Stimulated activated effector memory CD8-positive, alpha-beta T cell treated with anti-CD3 and anti-CD28 coated beads, Interleukin-12 subunit alpha, Interleukin-12 subunit beta, amount 100 ng/mL, for 72 hours (primary cell): ENCODE measurements around the gene ARRDC3.
"Not testable (repeated sequence)": the region's sequence is repeated elsewhere in the genome, so short reads cannot be mapped to it uniquely, and the experiment has no call there.

Experiments used
- ATAC-seq: fragments of 150-1000 bp; cut with Tn5 transposase; 2 replicates; pipeline ENCODE4 v1.10.0; 2021
- DNase-seq, 2 donors: peaks; one replicate each; pipeline ENCODE4 v3.0.0; 2021 to 2022; ENCODE audit warnings: low spot score in 2 of 2
- H3K27ac Mint-ChIP-seq: one replicate; pipeline ENCODE4 v1.8.0; 2022; ENCODE audit warnings: mild to moderate bottlenecking, mixed read lengths
- H3K36me3 Mint-ChIP-seq: one replicate; pipeline ENCODE4 v1.8.0; 2022; ENCODE audit warnings: mild to moderate bottlenecking, mixed read lengths
- H3K4me1 Mint-ChIP-seq: one replicate; pipeline ENCODE4 v1.8.0; 2022; ENCODE audit warnings: mixed read lengths
- H3K4me3 Mint-ChIP-seq: one replicate; pipeline ENCODE4 v1.8.0; 2022; ENCODE audit warnings: mild to moderate bottlenecking, mixed read lengths
- H3K9me3 Mint-ChIP-seq: one replicate; pipeline ENCODE4 v1.8.0; 2022; ENCODE audit warnings: mixed read lengths

ARRDC3 gene

GRCh38 chr5:91357012-91357634, 26.0 kb downstream of the ARRDC3 start:
- ATAC-seq = no peak
- DNase-seq = peak in 1 of 2 donors; percentile 26

GRCh38 chr5:91354867-91355266, 28.2 kb downstream of the ARRDC3 start:
- H3K27ac Mint-ChIP-seq, ATAC-seq, H3K4me1 Mint-ChIP-seq, H3K4me3 Mint-ChIP-seq, DNase-seq, H3K36me3 Mint-ChIP-seq, H3K9me3 Mint-ChIP-seq: not testable (repeated sequence)

More at GRCh38 chr5:91357012-91357634, 26.0 kb downstream of the ARRDC3 start:
- peaks cover 10% of the 10 kb centered on the region for H3K36me3 Mint-ChIP-seq
- no peak overlapping the region for H3K4me3 Mint-ChIP-seq
- peaks cover 12% of the 10 kb centered on the region for H3K4me1 Mint-ChIP-seq
- H3K9me3 Mint-ChIP-seq = peaks cover 10% of the 10 kb centered on the region
- no peak overlapping the region for H3K27ac Mint-ChIP-seq

DNA sequence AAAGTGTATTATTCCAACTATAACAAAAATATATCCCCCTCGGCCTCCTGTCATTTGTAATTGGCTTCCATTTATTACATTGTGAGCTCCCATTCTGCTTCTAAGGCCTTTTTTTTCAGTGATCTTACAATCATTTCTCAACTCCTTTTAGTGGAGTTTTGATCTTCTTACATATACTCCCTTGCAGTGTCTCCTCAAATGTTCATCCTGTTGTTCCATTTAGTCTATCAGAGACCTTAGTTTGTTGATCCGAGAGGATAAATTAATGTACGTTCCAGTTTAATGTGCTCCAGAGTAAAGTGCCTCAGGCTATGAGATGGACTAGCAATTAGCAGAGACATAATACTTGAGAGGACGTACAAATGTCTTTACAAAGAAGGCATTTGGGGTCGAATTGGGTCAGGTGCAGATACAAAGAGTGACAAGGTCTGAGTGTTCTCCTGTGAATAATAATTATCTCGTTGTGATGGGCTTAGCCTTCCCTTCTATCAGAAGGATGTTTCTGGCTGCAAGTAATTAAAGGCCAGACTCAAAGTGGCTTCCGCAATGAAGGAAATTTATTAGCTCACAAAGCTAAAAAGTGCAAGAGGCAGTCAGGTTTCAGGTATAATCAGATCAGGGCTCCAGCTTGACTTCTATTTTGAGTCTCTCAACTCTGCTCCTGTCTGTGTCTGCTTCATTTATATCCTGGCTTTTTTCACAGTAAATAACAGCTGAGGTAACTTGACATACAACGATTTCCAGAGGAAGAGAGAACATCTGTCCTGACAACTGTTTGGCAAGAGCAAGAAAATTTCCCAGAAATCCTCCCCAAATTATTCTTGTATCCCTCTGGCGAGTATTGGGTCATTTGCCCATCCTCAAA, 30.1 kb downstream of the ARRDC3 start:
- Mint-ChIP-seq H3K27ac (no peak overlapping the region), H3K4me1 (no peaks in the 10 kb centered on the region), H3K4me3 (no peak overlapping the region), H3K36me3 (no peaks in the 10 kb centered on the region), H3K9me3 (no peaks in the 10 kb centered on the region)
- DNase-seq = peak in 1 of 2 donors; percentile 18
- ATAC-seq = no peak

DNA sequence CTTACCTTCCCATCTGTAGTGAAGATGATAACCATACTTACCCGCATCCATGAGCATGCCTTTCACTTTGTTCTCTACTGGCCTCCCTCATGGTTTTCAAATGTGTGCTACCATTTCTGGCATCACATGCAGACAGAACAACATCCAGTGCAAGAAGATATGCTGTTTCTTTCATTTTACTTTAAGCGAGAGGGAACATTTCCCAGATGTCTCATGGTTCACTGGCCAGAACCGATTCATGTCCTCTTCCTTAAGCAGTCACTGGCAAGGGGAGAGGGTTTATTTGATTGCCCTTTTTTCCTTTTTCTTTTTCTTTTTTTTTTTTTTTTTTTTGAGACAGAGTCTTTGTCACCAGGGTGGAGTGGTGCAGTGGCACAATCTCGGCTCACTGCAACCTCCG, 37.7 kb downstream of the ARRDC3 start:
- no peak overlapping the region for H3K4me3 Mint-ChIP-seq
- DNase-seq = no peak
- no peaks in the 10 kb centered on the region for H3K9me3 Mint-ChIP-seq
- H3K36me3 Mint-ChIP-seq = no peaks in the 10 kb centered on the region
- H3K27ac Mint-ChIP-seq = no peak overlapping the region
- no peak for ATAC-seq
- no peaks in the 10 kb centered on the region for H3K4me1 Mint-ChIP-seq

GRCh38 chr5:91344661-91345200, 38.4 kb downstream of the ARRDC3 start:
- not testable (repeated sequence) for H3K4me3 Mint-ChIP-seq, DNase-seq, H3K27ac Mint-ChIP-seq, H3K9me3 Mint-ChIP-seq, H3K4me1 Mint-ChIP-seq, H3K36me3 Mint-ChIP-seq, ATAC-seq

DNA sequence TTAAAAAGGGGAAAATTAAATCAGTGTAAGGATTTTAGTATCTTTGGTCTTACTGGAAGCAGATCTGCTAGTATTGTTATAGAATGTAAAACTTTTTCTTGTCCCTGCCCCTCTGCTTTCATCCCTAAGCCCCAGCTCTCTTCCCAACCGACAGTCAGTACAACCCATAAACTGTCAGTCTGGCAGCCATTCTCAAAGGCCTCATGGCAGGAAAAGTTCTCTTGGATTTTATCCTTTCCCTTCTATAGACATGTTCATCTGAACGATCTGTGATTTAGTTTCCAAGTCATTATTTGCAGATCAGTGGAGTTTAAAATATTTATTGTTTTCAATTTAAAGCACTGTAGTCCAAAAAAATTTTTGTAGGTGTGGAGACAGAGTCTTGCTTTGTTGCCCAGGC, 39.2 kb downstream of the ARRDC3 start:
- H3K9me3 Mint-ChIP-seq = no peaks in the 10 kb centered on the region
- no peaks in the 10 kb centered on the region for H3K4me1 Mint-ChIP-seq
- no peak for ATAC-seq
- H3K27ac Mint-ChIP-seq = no peak overlapping the region
- no peaks in the 10 kb centered on the region for H3K36me3 Mint-ChIP-seq
- no peak overlapping the region for H3K4me3 Mint-ChIP-seq
- DNase-seq = no peak

- H3K9me3 Mint-ChIP-seq, DNase-seq, H3K36me3 Mint-ChIP-seq, H3K4me1 Mint-ChIP-seq, H3K27ac Mint-ChIP-seq, H3K4me3 Mint-ChIP-seq, ATAC-seq: not testable (repeated sequence)
Observed at GRCh38 chr5:91342931-91343330, 40.2 kb downstream of the ARRDC3 start.

DNA sequence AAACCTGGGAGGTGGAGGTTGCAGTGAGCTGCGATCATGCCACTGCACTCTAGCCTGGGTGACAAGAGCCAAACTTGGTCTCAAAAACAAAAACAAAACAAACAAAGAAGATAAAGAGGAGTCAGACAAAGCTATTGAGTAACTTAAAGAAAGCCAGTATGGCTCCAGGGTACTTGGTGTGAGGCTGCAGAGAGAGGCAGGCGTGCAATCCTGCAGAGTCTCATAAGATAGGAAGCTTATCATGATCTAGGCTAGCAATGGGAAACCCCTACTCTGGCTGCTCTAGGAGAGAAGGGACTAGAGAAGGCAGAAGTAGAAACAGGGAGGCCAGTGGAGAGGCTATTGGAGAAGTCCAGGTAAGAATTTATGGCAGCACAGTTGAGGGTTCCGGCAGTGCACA, 42.0 kb downstream of the ARRDC3 start:
- no peak for DNase-seq
- Mint-ChIP-seq H3K27ac (no peak overlapping the region), H3K4me3 (no peak overlapping the region), H3K9me3 (no peaks in the 10 kb centered on the region), H3K36me3 (no peaks in the 10 kb centered on the region), H3K4me1 (no peaks in the 10 kb centered on the region)
- no peak for ATAC-seq

- H3K36me3 Mint-ChIP-seq = no peaks in the 10 kb centered on the region
- no peaks in the 10 kb centered on the region for H3K9me3 Mint-ChIP-seq
- no peaks in the 10 kb centered on the region for H3K4me1 Mint-ChIP-seq
- DNase-seq (no peak), ATAC-seq (no peak)
- H3K27ac Mint-ChIP-seq = no peak overlapping the region
- no peak overlapping the region for H3K4me3 Mint-ChIP-seq
Observed at GRCh38 chr5:91340532-91340931, 42.6 kb downstream of the ARRDC3 start.

DNA sequence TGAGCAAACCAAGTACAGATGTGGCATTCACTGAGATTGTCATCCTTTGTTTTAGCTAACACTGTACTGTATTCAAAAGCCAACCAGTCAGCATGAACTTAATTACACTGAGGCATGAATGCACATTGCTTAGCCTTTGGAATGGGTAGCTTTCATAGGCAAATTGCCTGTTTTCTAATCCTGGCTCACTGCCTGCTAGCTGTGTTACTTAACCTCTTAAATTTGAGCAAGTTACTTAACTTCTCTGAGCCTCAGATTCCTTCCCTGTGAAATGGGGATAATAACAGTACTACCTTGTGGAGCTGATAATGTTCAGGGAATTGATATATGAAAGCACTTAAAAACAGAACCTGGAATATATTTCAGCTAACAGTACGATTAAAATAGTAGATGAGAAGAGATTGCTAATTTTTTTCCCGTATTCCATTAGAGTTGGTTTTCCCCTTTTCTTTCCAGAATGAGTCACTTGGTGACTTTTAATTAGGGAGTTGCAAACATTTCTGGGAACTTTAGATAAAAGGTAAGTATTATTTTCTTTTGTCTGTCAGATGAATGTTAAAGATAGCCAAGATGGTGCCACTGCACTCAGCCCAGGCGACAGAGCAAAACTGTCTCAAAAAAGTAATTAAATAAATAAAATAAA, 43.9 kb downstream of the ARRDC3 start:
- ATAC-seq = no peak
- H3K27ac Mint-ChIP-seq = no peak overlapping the region

GRCh38 chr5:91332267-91333045, 50.7 kb downstream of the ARRDC3 start:
- no peaks in the 10 kb centered on the region for H3K9me3 Mint-ChIP-seq
- DNase-seq (peak; percentile 6 to 65), ATAC-seq (peak; percentile 97)
- no peaks in the 10 kb centered on the region for H3K36me3 Mint-ChIP-seq
- H3K27ac Mint-ChIP-seq = peak overlapping the region; percentile 10
- peaks cover 29% of the 10 kb centered on the region for H3K4me1 Mint-ChIP-seq
- peak overlapping the region; percentile 23 for H3K4me3 Mint-ChIP-seq

More for the DNA sequence above, 43.9 kb downstream of the ARRDC3 start:
- Mint-ChIP-seq H3K4me1 (no peaks in the 10 kb centered on the region), H3K36me3 (no peaks in the 10 kb centered on the region), H3K4me3 (no peak overlapping the region), H3K9me3 (no peaks in the 10 kb centered on the region)
- no peak for DNase-seq

DNA sequence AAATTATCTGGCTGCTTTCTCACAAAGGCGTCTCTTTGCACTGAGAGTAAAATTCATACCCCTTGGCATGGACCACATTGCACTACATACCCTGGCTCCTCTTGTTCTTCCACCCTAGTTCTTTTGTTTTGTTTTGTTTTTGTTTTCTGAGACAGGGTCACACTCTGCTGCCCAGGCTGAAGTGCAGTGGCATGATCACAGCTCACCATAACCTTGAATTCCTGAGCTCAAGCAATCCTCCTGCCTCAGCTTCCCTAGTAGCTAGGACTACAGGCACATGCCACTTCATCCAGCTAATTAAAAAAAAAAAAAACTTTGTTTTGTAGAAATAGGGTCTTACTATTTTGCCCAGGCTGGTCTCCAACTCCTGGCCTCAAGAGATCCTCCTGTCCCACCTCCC, 51.4 kb downstream of the ARRDC3 start:
- H3K4me1 Mint-ChIP-seq = peaks cover 29% of the 10 kb centered on the region
- H3K27ac Mint-ChIP-seq = peak overlapping the region; percentile 10
- no peaks in the 10 kb centered on the region for H3K9me3 Mint-ChIP-seq
- no peaks in the 10 kb centered on the region for H3K36me3 Mint-ChIP-seq
- DNase-seq (no peak), ATAC-seq (no peak)
- H3K4me3 Mint-ChIP-seq = no peak overlapping the region

DNA sequence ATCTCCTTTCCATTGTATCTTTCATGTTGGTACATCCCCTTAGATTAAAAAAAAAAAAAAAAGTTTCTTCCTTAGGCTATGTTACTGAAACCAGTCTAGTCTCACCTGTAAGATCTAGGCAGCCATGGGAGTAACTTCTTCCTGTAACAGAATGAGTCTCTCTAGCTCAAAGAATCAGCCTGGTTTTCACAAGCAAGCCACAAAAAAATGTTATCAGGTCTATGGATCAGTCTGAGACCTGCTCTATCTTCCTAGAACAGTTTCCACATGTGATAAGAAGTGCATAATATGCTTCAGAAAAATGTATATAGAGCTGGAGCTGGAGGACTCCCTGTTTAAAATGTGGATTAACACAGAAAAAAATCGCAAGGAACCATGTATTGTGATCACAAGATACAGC, 53.8 kb downstream of the ARRDC3 start:
- DNase-seq = no peak
- ATAC-seq = peak; percentile 60
- Mint-ChIP-seq H3K4me3 (no peak overlapping the region), H3K4me1 (peaks cover 29% of the 10 kb centered on the region), H3K27ac (no peak overlapping the region), H3K36me3 (no peaks in the 10 kb centered on the region), H3K9me3 (no peaks in the 10 kb centered on the region)

GRCh38 chr5:91328743-91329142, 54.4 kb downstream of the ARRDC3 start:
- Mint-ChIP-seq H3K4me1 (peaks cover 27% of the 10 kb centered on the region), H3K9me3 (no peaks in the 10 kb centered on the region), H3K27ac (no peak overlapping the region), H3K4me3 (no peak overlapping the region), H3K36me3 (no peaks in the 10 kb centered on the region)
- DNase-seq = no peak
- ATAC-seq = no peak

GRCh38 chr5:91322981-91323380, 60.1 kb downstream of the ARRDC3 start:
- H3K4me1 Mint-ChIP-seq = peaks cover 12% of the 10 kb centered on the region
- not testable (repeated sequence) for DNase-seq, H3K36me3 Mint-ChIP-seq, H3K27ac Mint-ChIP-seq, H3K4me3 Mint-ChIP-seq, H3K9me3 Mint-ChIP-seq, ATAC-seq
